CD14-positive monocyte (primary cell): ENCODE data around the gene RUSC2. TPM values are rescaled to one million over a fixed set of nuclear protein-coding genes. Genes with fewer than 3 reads are reported as not detected.

Experiments
- DNase-seq, 3 donors: peaks; one replicate each; pipeline ENCODE4 v3.0.0-alpha.2; 2011 to 2022
- H2AFZ ChIP-seq: 2 replicates; pipeline ENCODE4 v1.6.0; 2012; ENCODE audit warnings: mild to moderate bottlenecking, low read depth, low read length, inconsistent platforms; ENCODE audit not compliant: insufficient read depth, poor library complexity, severe bottlenecking
- H3K27ac ChIP-seq, 2 donors: 1 replicate in 1 of 2; 2 replicates in 1 of 2; pipeline ENCODE4 v1.5.1; 2012 to 2013; ENCODE audit warnings: low read length in 2 of 2, control low read depth in 1 of 2, inconsistent platforms in 1 of 2, low read depth in 1 of 2, mild to moderate bottlenecking in 1 of 2
- H3K27me3 ChIP-seq, 2 donors: one replicate each; pipeline versions ENCODE4 v1.6.0 to v1.6.1; 2011 to 2013; ENCODE audit warnings: low read length in 2 of 2; ENCODE audit not compliant: control insufficient read depth in 2 of 2, insufficient read depth in 2 of 2
- H3K36me3 ChIP-seq, 2 donors: replicated peaks in 1 of 2; 1 replicate in 1 of 2; 2 replicates in 1 of 2; pipeline versions ENCODE4 v1.5.1 to v1.6.1; 2012 to 2013; ENCODE audit warnings: low read length in 2 of 2, control low read depth in 1 of 2, inconsistent platforms in 1 of 2, mild to moderate bottlenecking in 1 of 2; ENCODE audit not compliant: insufficient read depth in 2 of 2, control insufficient read depth in 1 of 2
- H3K4me1 ChIP-seq, 2 donors: 1 replicate in 1 of 2; 2 replicates in 1 of 2; pipeline versions ENCODE4 v1.5.1 to v1.6.1; 2012 to 2013; ENCODE audit warnings: low read length in 2 of 2, control low read depth in 1 of 2, inconsistent platforms in 1 of 2, mild to moderate bottlenecking in 1 of 2, moderate library complexity in 1 of 2; ENCODE audit not compliant: insufficient read depth in 2 of 2, control insufficient read depth in 1 of 2
- H3K4me2 ChIP-seq: replicated peaks from 2 replicates; pipeline ENCODE3; 2012; ENCODE audit warnings: low read length, moderate library complexity, mild to moderate bottlenecking; ENCODE audit not compliant: poor library complexity, severe bottlenecking; ENCODE audit errors: extremely low read depth
- H3K4me3 ChIP-seq, 3 experiments: fragments of 200-600 bp in 1 of 3; sonication (generic) in 1 of 3; replicated peaks in 1 of 3; 1 replicate in 2 of 3; 2 replicates in 1 of 3; pipeline ENCODE4 v1.5.1; 2011 to 2013; ENCODE audit warnings: low read length in 3 of 3, mild to moderate bottlenecking in 3 of 3, control low read depth in 2 of 3, low read depth in 2 of 3, inconsistent platforms in 1 of 3, moderate library complexity in 1 of 3
- H3K79me2 ChIP-seq: 2 replicates; pipeline ENCODE4 v1.6.0; 2012; ENCODE audit warnings: mild to moderate bottlenecking, control low read depth, inconsistent platforms, low read length, moderate library complexity; ENCODE audit not compliant: insufficient read depth
- H3K9ac ChIP-seq: 2 replicates; pipeline ENCODE4 v1.6.0; 2017; ENCODE audit warnings: low read length, mild to moderate bottlenecking; ENCODE audit not compliant: insufficient read depth, poor library complexity, severe bottlenecking
- H3K9me3 ChIP-seq, 2 donors: replicated peaks in 1 of 2; 1 replicate in 1 of 2; 2 replicates in 1 of 2; pipeline versions ENCODE4 v1.5.1 to v1.6.1; 2012 to 2013; ENCODE audit warnings: low read length in 2 of 2, control low read depth in 1 of 2; ENCODE audit not compliant: control insufficient read depth in 1 of 2, insufficient read depth in 1 of 2
- H4K20me1 ChIP-seq: 2 replicates; pipeline ENCODE4 v1.6.0; 2012; ENCODE audit warnings: mild to moderate bottlenecking, low read length, control low read depth, moderate library complexity; ENCODE audit not compliant: insufficient read depth
- H3K27ac Mint-ChIP-seq, 7 donors: one replicate each; pipeline ENCODE4 v1.8.0; 2020; ENCODE audit warnings: mild to moderate bottlenecking in 7 of 7, mixed read lengths in 7 of 7, moderate library complexity in 6 of 7, inconsistent platforms in 2 of 7
- H3K27me3 Mint-ChIP-seq, 3 donors: one replicate each; pipeline ENCODE4 v1.8.0; 2021 to 2022; ENCODE audit warnings: low read depth in 3 of 3, mild to moderate bottlenecking in 3 of 3, mixed read lengths in 3 of 3, moderate library complexity in 3 of 3, inconsistent platforms in 1 of 3
- H3K36me3 Mint-ChIP-seq, 2 donors: one replicate each; pipeline ENCODE4 v1.8.0; 2020; ENCODE audit warnings: mixed read lengths in 2 of 2, inconsistent platforms in 1 of 2, mild to moderate bottlenecking in 1 of 2
- H3K4me1 Mint-ChIP-seq: one replicate; pipeline ENCODE4 v1.8.0; 2020; ENCODE audit warnings: mild to moderate bottlenecking, mixed read lengths
- H3K4me3 Mint-ChIP-seq, 2 donors: one replicate each; pipeline ENCODE4 v1.8.0; 2020; ENCODE audit warnings: mild to moderate bottlenecking in 2 of 2, mixed read lengths in 2 of 2, moderate library complexity in 1 of 2
- H3K9me3 Mint-ChIP-seq, 7 donors: one replicate each; pipeline ENCODE4 v1.8.0; 2020 to 2022; ENCODE audit warnings: mixed read lengths in 7 of 7, mild to moderate bottlenecking in 6 of 7, moderate library complexity in 6 of 7, inconsistent platforms in 2 of 7
- CTCF ChIP-seq: fragments of 200-600 bp; IDR thresholded peaks from one replicate; pipeline ENCODE4 v1.8.0; 2022; ENCODE audit warnings: antibody characterized with exemption, mild to moderate bottlenecking
- WGBS: methylation state at CpG from one replicate; pipeline ENCODE4 v1.1.5; 2013; ENCODE audit warnings: missing lambda C conversion rate; ENCODE audit not compliant: insufficient coverage; 5-methylcytosine and 5-hydroxymethylcytosine counted together
- intact Hi-C, 2 donors: fragments of 100-400 bp; cut with micrococcal nuclease; formaldehyde crosslinking; loops; one replicate each; pipeline versions ENCODE4 v1.15.0 to v1.15.1; 2023
- polyA plus RNA-seq, 3 donors: library from polyadenylated mRNA; depleted of rRNA in 1 of 3; unstranded in 2 of 3; stranded (reverse) in 1 of 3; fragments of 300-500 nt in 2 of 3; fragments of >200 nt in 1 of 3; fragmentation: Illumina TruSeq in 2 of 3; gene quantifications; 1 replicate in 2 of 3; 2 replicates in 1 of 3; pipeline ENCODE4 v1.2.3, GENCODE V29; 2012 to 2021

RUSC2 gene
- polyA plus RNA-seq, 3 donors: 2.2 to 18.8 (median 3.7) TPM

- WGBS: no CpG with 5 or more reads among the region's 2 CpGs
- Mint-ChIP-seq H3K27ac (no peak overlapping the region), H3K4me1 (peaks cover 6% of the 10 kb centered on the region), H3K27me3 (no peaks in the 10 kb centered on the region), H3K9me3 (peaks cover 3 to 23% (median 9%) of the 10 kb centered on the region in 7 donors), H3K4me3 (no peak overlapping the region), H3K36me3 (peaks cover 9 to 12% of the 10 kb centered on the region in 2 donors)
- H3K9me3 ChIP-seq: no peaks in the 10 kb centered on the region
- H3K4me3 ChIP-seq: no peak overlapping the region
- H3K4me1 ChIP-seq: no peaks in the 10 kb centered on the region
- no peak for DNase-seq
- no peak for TF ChIP-seq CTCF
- H3K4me2 ChIP-seq: no peak overlapping the region
- H3K36me3 ChIP-seq: peaks cover 0 to 12% of the 10 kb centered on the region in 2 donors
- H3K27ac ChIP-seq: no peak overlapping the region
- H3K9ac ChIP-seq: no peak overlapping the region
- peaks cover 93% of the 10 kb centered on the region for H3K79me2 ChIP-seq
- no peaks in the 10 kb centered on the region for H3K27me3 ChIP-seq
- H2AFZ ChIP-seq: no peak overlapping the region
- intact Hi-C loops: no loop called here
- H4K20me1 ChIP-seq: peaks cover 35% of the 10 kb centered on the region
Observed at GRCh38 chr9:35499029-35499700, 9.3 kb downstream of the RUSC2 start.

- H3K4me2 ChIP-seq: no peak overlapping the region
- no peak overlapping the region for H3K27ac ChIP-seq
- DNase-seq: no peak
- H3K27me3 ChIP-seq: no peaks in the 10 kb centered on the region
- 86% methylated on average over 1 of the region's 2 CpGs for WGBS
- H3K9me3 Mint-ChIP-seq: peaks cover 3 to 23% (median 9%) of the 10 kb centered on the region in 7 donors
- H3K36me3 Mint-ChIP-seq: peaks cover 9 to 12% of the 10 kb centered on the region in 2 donors
- peaks cover 0 to 12% of the 10 kb centered on the region in 2 donors for H3K36me3 ChIP-seq
- no peak overlapping the region for H2AFZ ChIP-seq
- H3K79me2 ChIP-seq: peaks cover 89% of the 10 kb centered on the region
- no peak overlapping the region for H3K4me3 Mint-ChIP-seq
- H3K4me1 Mint-ChIP-seq: peaks cover 6% of the 10 kb centered on the region
- no peak overlapping the region for H3K9ac ChIP-seq
- no peak overlapping the region for H3K4me3 ChIP-seq
- H3K27me3 Mint-ChIP-seq: no peaks in the 10 kb centered on the region
- H3K4me1 ChIP-seq: no peaks in the 10 kb centered on the region
- no peaks in the 10 kb centered on the region for H3K9me3 ChIP-seq
- peaks cover 35% of the 10 kb centered on the region for H4K20me1 ChIP-seq
- TF ChIP-seq CTCF: no peak
- H3K27ac Mint-ChIP-seq: no peak overlapping the region
- intact Hi-C loops: no loop called here
Observed at GRCh38 chr9:35499701-35500030, 9.8 kb downstream of the RUSC2 start.
